Stomach (tissue), 9 donors: ENCODE measurements around the gene ABCD3. TPM values are rescaled to one million over a fixed set of nuclear protein-coding genes. Genes with fewer than 3 reads are reported as not detected.
"Not testable (repeated sequence)": the region's sequence is repeated elsewhere in the genome, so short reads cannot be mapped to it uniquely, and the experiment has no call there.

ENCODE experiments used
- DNase-seq, 2 donors: peaks; one replicate each; pipeline versions ENCODE4 v3.0.0 to v3.0.0-alpha.2; 2013 to 2019
- H3K27ac ChIP-seq, 5 donors: fragments of 200-600 bp in 4 of 5; sonication (generic) in 4 of 5; one replicate each; pipeline ENCODE4 v1.5.1; 2013 to 2019; ENCODE audit warnings: mild to moderate bottlenecking in 1 of 5, moderate library complexity in 1 of 5
- H3K27me3 ChIP-seq, 3 donors: fragments of 200-600 bp; sonication (generic); one replicate each; pipeline ENCODE4 v1.5.1; 2017 to 2019; ENCODE audit warnings: mixed run types in 1 of 3
- H3K36me3 ChIP-seq, 4 donors: fragments of 200-600 bp; sonication (generic); 1 replicate in 3 of 4; 2 replicates in 1 of 4; pipeline ENCODE4 v1.5.1; 2016 to 2019
- H3K4me1 ChIP-seq, 4 donors: fragments of 200-600 bp; sonication (generic); one replicate each; pipeline ENCODE4 v1.5.1; 2016 to 2019
- H3K4me3 ChIP-seq, 4 donors: fragments of 200-600 bp; sonication (generic) in 3 of 4; one replicate each; pipeline ENCODE4 v1.5.1; 2016 to 2019; ENCODE audit warnings: mild to moderate bottlenecking in 1 of 4
- H3K9me3 ChIP-seq, 4 donors: fragments of 200-600 bp; sonication (generic); one replicate each; pipeline ENCODE4 v1.5.1; 2016 to 2019
- EP300 ChIP-seq: sonication (generic); formaldehyde crosslinking; IDR thresholded peaks from one replicate; pipeline ENCODE4 v1.6.1; 2017; ENCODE audit warnings: antibody characterized with exemption
- POLR2A ChIP-seq, 4 donors: fragments of 450-650 bp; IDR thresholded peaks; one replicate each; pipeline ENCODE4 v1.6.1; 2016; ENCODE audit warnings: antibody characterized with exemption in 4 of 4, control low read depth in 2 of 4, mild to moderate bottlenecking in 1 of 4, moderate library complexity in 1 of 4
- POLR2AphosphoS5 ChIP-seq, 3 donors: sonication (generic); formaldehyde crosslinking; IDR thresholded peaks; one replicate each; pipeline ENCODE4 v1.6.1; 2016; ENCODE audit warnings: antibody characterized with exemption in 3 of 3
- WGBS, 5 donors: extraction: QIAGEN DNeasy Blood & Tissue Kit in 3 of 5; methylation state at CpG; one replicate each; pipeline versions ENCODE4 v1.1.5 to v1.1.7; 2013 to 2018; 5-methylcytosine and 5-hydroxymethylcytosine counted together
- intact Hi-C: fragments of 100-400 bp; cut with DNase I; formaldehyde crosslinking; loops from one replicate; pipeline ENCODE4 v1.15.1; 2023; ENCODE audit warnings: low total_unique reads
- polyA plus RNA-seq, 3 donors: library from polyadenylated mRNA; stranded (reverse); fragments of 200-250 nt; gene quantifications; one replicate each; pipeline ENCODE4 v1.2.3, GENCODE V29; 2013
- total RNA-seq, 5 donors: library from RNA; depleted of rRNA; stranded (reverse); fragments of >200 nt; gene quantifications; one replicate each; pipeline versions ENCODE4 v1.1.0 to v1.2.3, GENCODE V29; 2014 to 2016
- TF ChIP-seq, protein P1 (sequence below), 7 experiments: fragments of 450-650 bp in 4 of 7; fragments of 200-600 bp in 3 of 7; sonication (generic) in 3 of 7; IDR thresholded peaks; one replicate each; pipeline ENCODE4 v1.5.1; 2016 to 2019; ENCODE audit warnings: antibody characterized with exemption in 7 of 7, control low read depth in 2 of 7, mild to moderate bottlenecking in 1 of 7
- donor health status: healthy with polysubstance abuse.
- donor health status: Bipolar disorder and iron deficiency.
- donor health status: healthy.

ABCD3 gene
- total and polyA plus RNA-seq, 8 donors: 8.8 to 124 (median 18.4) TPM

DNA sequence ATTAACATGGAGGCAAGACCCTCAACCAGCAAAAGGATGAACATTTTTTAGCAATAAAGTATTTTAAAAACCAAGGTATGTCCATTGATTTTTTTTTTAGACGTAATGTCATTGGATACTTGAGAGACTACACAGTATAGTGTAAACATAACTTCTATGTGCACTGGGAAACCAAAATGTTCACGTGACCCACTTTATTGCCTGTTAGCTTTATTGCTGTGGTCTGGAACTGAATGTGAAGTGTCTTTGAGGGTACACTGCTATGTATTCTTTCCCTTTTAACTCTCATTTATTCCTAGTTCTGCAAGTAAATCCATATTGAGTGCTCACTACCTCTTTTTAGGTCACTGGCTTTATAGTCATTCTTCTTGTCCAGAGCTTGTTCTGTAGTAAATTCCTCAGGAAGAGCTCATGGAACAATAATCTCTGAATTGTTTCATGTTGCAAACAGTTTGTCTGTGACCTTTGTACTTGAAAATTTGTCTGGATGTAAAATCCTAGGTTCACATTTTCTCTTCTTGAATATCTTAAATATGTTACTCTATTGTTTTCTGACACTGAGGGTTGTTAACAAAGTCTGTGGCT lies 20.6 kb downstream of the ABCD3 start:
- Histone ChIP-seq H3K36me3 (no peaks in the 10 kb centered on the region), H3K27me3 (no peaks in the 10 kb centered on the region), H3K27ac (peak overlapping the region in 1 of 5 donors; percentile 9), H3K4me3 (no peak overlapping the region), H3K9me3 (peaks cover 0 to 27% (median 8%) of the 10 kb centered on the region in 4 donors), H3K4me1 (peaks cover 5 to 39% (median 21%) of the 10 kb centered on the region in 4 donors)
- WGBS, 5 donors: 74 to 92% (median 77%) methylated on average over 2 of the region's 2 CpGs
- intact Hi-C loops: no loop called here
- no peak for DNase-seq
- TF ChIP-seq POLR2AphosphoS5 (IDR thresholded peaks at IDR 0.05) (no peak), EP300 (no peak), POLR2A (IDR thresholded peaks at IDR 0.05) (no peak)
- TF ChIP-seq, protein P1, sequence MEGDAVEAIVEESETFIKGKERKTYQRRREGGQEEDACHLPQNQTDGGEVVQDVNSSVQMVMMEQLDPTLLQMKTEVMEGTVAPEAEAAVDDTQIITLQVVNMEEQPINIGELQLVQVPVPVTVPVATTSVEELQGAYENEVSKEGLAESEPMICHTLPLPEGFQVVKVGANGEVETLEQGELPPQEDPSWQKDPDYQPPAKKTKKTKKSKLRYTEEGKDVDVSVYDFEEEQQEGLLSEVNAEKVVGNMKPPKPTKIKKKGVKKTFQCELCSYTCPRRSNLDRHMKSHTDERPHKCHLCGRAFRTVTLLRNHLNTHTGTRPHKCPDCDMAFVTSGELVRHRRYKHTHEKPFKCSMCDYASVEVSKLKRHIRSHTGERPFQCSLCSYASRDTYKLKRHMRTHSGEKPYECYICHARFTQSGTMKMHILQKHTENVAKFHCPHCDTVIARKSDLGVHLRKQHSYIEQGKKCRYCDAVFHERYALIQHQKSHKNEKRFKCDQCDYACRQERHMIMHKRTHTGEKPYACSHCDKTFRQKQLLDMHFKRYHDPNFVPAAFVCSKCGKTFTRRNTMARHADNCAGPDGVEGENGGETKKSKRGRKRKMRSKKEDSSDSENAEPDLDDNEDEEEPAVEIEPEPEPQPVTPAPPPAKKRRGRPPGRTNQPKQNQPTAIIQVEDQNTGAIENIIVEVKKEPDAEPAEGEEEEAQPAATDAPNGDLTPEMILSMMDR (IDR thresholded peaks at IDR 0.05): no peak

DNA sequence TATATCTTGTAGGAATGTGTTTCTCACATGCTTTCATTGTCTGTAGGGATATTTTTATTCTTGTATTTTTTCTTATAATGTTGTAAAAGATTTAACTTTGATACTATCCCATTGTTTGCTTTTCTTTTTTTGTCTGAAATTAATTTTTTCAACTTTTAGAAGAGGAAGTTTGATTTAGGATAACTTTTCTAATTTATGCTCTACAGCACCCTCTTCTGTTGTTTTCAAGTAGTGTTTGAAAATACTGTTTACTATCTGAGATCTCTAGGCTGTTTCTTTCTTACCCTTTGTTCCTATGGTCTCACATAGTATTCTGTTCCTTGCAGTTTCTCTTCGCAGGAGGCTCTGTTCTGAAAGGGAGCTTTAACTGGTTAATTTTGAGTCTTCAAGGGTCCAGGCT lies 21.9 kb downstream of the ABCD3 start:
- intact Hi-C loops: no loop called here
- H3K36me3 ChIP-seq: no peaks in the 10 kb centered on the region
- TF ChIP-seq POLR2AphosphoS5 (IDR thresholded peaks at IDR 0.05) (no peak), POLR2A (IDR thresholded peaks at IDR 0.05) (no peak), EP300 (no peak)
- TF ChIP-seq, protein P1 (IDR thresholded peaks at IDR 0.05): no peak
- no peak overlapping the region for H3K27ac ChIP-seq
- 97 to 100% (median 100%) methylated on average over 1 of the region's 1 CpG for WGBS, 5 donors
- peaks cover 4 to 38% (median 17%) of the 10 kb centered on the region in 4 donors for H3K9me3 ChIP-seq
- H3K4me3 ChIP-seq: no peak overlapping the region
- no peaks in the 10 kb centered on the region for H3K27me3 ChIP-seq
- H3K4me1 ChIP-seq: peaks cover 5 to 32% (median 16%) of the 10 kb centered on the region in 4 donors
- DNase-seq: no peak

DNA sequence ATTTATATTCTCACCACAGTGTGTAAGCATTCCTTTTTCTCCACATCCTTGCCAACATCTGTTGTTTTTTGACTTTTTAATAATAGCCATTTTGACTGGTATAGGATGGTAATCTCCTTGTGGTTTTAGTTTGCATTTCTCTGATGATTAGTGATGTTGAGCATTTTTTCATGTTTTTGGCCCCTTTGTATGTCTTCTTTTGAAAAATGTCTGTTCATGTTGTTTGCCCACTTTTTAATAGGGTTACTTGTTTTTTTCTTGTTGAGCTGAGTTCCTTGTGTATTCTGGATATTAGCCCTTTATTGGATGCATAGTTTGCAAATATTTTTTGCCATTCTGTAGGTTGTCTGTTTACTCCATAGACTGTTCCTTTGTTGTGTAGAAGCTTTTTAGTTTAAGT lies 24.9 kb downstream of the ABCD3 start:
- H3K27me3 ChIP-seq, H3K4me3 ChIP-seq, H3K27ac ChIP-seq, H3K36me3 ChIP-seq, intact Hi-C loops, DNase-seq: not testable (repeated sequence)
- H3K4me1 ChIP-seq: peaks cover 5 to 12% (median 9%) of the 10 kb centered on the region in 4 donors
- peaks cover 9 to 41% (median 29%) of the 10 kb centered on the region in 4 donors for H3K9me3 ChIP-seq

DNA sequence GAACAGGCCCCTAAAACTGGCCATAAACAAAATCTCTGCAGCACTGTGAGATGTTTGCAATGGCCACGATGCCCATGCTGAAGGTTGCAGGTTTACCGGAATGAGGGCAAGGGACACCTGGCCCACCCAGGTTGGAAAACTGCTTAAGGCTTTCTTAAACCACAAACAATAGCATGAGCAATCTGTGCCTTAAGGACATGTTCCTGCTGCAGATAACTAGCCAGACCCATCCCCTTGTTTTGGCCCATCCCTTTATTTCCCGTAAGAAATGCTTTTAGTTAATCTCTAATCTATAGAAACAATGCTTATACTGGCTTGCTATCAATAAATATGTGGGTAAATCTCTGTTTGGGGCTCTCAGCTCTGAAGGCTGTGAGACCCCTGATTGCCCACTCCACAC lies 26.6 kb downstream of the ABCD3 start:
- H3K4me3 ChIP-seq, DNase-seq, H3K27me3 ChIP-seq, intact Hi-C loops, H3K4me1 ChIP-seq, H3K27ac ChIP-seq: not testable (repeated sequence)
- Histone ChIP-seq H3K9me3 (peaks cover 14 to 56% (median 43%) of the 10 kb centered on the region in 4 donors), H3K36me3 (peaks cover 9 to 18% (median 12%) of the 10 kb centered on the region in 4 donors)
- 66 to 94% (median 86%) methylated on average over 3 of the region's 3 CpGs for WGBS, 5 donors

DNA sequence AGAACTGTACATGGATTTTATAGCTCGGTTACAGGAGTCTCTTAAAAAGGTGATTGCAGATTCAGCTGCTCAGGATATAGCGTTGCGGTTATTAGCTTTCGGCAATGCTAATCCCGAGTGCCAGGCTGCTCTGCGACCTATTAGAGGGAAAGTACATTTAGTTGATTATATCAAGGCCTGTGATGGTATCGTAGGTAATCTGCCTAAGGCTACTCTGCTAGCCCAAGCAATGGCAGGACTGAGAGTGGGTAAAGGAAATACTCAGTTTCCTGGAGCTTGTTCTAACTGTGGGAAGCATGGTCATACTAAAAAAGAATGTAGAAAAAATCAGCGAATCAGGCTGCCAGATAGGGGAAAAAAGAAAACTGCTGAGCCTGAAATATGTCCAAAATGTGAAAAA lies 27.5 kb downstream of the ABCD3 start:
- WGBS, 5 donors: 95 to 98% (median 97%) methylated on average over 8 of the region's 8 CpGs
- H3K27ac ChIP-seq, H3K27me3 ChIP-seq, intact Hi-C loops, H3K4me3 ChIP-seq, H3K4me1 ChIP-seq, DNase-seq: not testable (repeated sequence)
- H3K36me3 ChIP-seq: peaks cover 16 to 27% (median 21%) of the 10 kb centered on the region in 4 donors
- peaks cover 19 to 65% (median 52%) of the 10 kb centered on the region in 4 donors for H3K9me3 ChIP-seq

DNA sequence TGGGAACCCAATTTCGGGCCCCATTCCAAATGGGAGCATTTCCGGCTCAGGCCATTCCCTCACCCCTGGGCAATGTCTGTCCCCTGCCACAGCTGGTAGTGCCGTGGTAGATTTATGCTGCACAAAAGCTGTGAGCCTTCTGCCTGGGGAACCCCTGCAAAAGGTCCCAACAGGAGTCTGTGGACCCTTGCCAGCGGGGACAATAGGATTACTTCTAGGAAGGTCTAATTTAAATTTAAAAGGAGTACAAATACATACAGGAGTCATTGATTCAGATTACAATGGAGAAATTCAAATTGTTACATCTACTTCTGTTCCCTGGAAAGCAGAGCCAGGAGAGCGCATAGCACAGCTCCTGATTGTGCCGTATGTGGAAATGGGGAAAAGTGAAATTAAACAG lies 28.0 kb downstream of the ABCD3 start:
- Histone ChIP-seq H3K9me3 (peaks cover 19 to 70% (median 54%) of the 10 kb centered on the region in 4 donors), H3K36me3 (peaks cover 16 to 31% (median 24%) of the 10 kb centered on the region in 4 donors)
- H3K4me1 ChIP-seq, H3K27me3 ChIP-seq, H3K27ac ChIP-seq, H3K4me3 ChIP-seq, intact Hi-C loops, DNase-seq: not testable (repeated sequence)
- WGBS, 5 donors: 95 to 97% (median 96%) methylated on average over 6 of the region's 6 CpGs

DNA sequence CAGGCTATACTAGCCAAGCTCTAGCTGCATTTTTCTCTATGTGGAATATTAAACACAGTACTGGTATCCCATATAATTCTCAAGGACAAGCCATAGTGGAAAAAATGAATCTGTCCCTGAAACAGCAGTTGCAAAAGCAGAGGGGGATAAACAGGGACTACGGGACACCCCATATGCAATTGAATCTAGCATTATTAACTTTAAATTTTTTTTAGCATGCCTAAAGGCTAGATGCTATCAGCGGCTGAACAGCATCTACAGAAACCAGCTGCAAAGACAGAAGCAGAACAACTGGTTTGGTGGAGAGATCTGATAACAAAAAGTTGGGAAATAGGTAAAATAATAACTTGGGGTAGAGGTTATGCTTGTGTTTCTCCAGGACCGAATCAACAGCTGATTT lies 30.6 kb downstream of the ABCD3 start:
- H3K27ac ChIP-seq, DNase-seq, H3K27me3 ChIP-seq, H3K4me1 ChIP-seq, intact Hi-C loops, H3K4me3 ChIP-seq: not testable (repeated sequence)
- peaks cover 16 to 48% (median 40%) of the 10 kb centered on the region in 4 donors for H3K36me3 ChIP-seq
- WGBS, 5 donors: 95 to 99% (median 97%) methylated on average over 3 of the region's 3 CpGs
- H3K9me3 ChIP-seq: peaks cover 19 to 88% (median 46%) of the 10 kb centered on the region in 4 donors
